GM19238 (cell line): ENCODE results near the gene DENND1A.

Experiments used
- DNase-seq: peaks from one replicate; pipeline ENCODE4 v3.0.0; 2011; ENCODE audit warnings: low spot score; ENCODE audit not compliant: insufficient read length

The DENND1A gene

GRCh38 chr9:123360161-123361085 is 569.5 kb downstream of the DENND1A start:
- DNase-seq = peak; percentile 58

GRCh38 chr9:123359546-123359945 is 570.4 kb downstream of the DENND1A start:
- no peak for DNase-seq

GRCh38 chr9:123359106-123359505 is 570.8 kb downstream of the DENND1A start:
- DNase-seq = no peak

GRCh38 chr9:123358181-123358905 is 571.6 kb downstream of the DENND1A start:
- DNase-seq = no peak

GRCh38 chr9:123357743-123358059 is 572.2 kb downstream of the DENND1A start:
- no peak for DNase-seq

GRCh38 chr9:123356851-123357742 is 572.8 kb downstream of the DENND1A start:
- no peak for DNase-seq

GRCh38 chr9:123355761-123356431 is 574.0 kb downstream of the DENND1A start, which contains the start of gene CRB2:
TSS of gene CRB2 (plus strand) at chr9:123356197. CDS start at chr9:123356261, 64 bp downstream.
- DNase-seq = no peak

GRCh38 chr9:123354806-123355508 is 575.0 kb downstream of the DENND1A start:
- peak; percentile 0 for DNase-seq

- peak; percentile 86 for DNase-seq
Observed at GRCh38 chr9:123353984-123354591, 575.8 kb downstream of the DENND1A start.

- DNase-seq = peak; percentile 2
Observed at GRCh38 chr9:123353041-123353440, 576.9 kb downstream of the DENND1A start.

- no peak for DNase-seq
Observed at GRCh38 chr9:123350590-123351310, 579.2 kb downstream of the DENND1A start.

GRCh38 chr9:123349691-123350480 is 580.0 kb downstream of the DENND1A start:
- DNase-seq = peak; percentile 90

GRCh38 chr9:123349033-123349432 is 580.9 kb downstream of the DENND1A start:
- no peak for DNase-seq

- peak; percentile 11 for DNase-seq
Observed at GRCh38 chr9:123348317-123348992, 581.5 kb downstream of the DENND1A start.

- no peak for DNase-seq
Observed at GRCh38 chr9:123347289-123348060, 582.5 kb downstream of the DENND1A start.

- no peak for DNase-seq
Observed at GRCh38 chr9:123346826-123347225, 583.1 kb downstream of the DENND1A start.

- no peak for DNase-seq
Observed at GRCh38 chr9:123346026-123346425, 583.9 kb downstream of the DENND1A start.
